Measurements from ENCODE around the gene RAB13.

Gene RAB13

DNA sequence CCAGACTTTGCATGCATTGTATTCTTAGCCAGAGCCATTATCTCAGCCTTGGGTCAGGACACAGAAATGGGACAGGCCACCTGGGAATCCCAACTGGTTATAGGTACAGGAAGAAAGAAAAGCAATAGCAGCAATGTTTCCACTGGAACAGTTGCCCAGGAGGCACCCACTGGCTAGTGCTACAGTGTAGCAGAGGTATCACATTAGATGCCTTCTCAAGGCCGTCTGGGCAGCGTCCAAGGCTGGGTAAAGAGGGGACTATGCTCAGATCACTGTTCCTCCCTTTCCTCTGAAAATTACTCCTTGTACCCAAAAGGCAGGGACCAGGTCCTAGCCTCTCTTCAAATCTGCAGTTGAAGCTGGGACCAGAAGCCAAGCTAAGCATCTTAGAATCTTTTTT lies 15.8 kb downstream of the RAB13 start:
- Histone ChIP-seq H3K4me1 (ENCODE audit: control extremely low read depth in 1 of 4, control insufficient read depth in 4 of 4, insufficient read depth in 4 of 4, low read length in 3 of 4) (peaks cover 4 to 45% (median 33%) of the 10 kb centered on the region in 4 experiments), H3K36me3 (ENCODE audit: control insufficient read depth in 4 of 4, insufficient read depth in 4 of 4, low read length in 3 of 4) (peaks cover 11 to 33% (median 22%) of the 10 kb centered on the region in 4 experiments), H3K4me3 (ENCODE audit: control insufficient read depth in 1 of 7, extremely low read depth in 1 of 7, insufficient read depth in 4 of 7, low read depth in 2 of 7, low read length in 6 of 7) (no peak overlapping the region), H3K9me3 (ENCODE audit: control extremely low read depth in 1 of 5, control insufficient read depth in 4 of 5, insufficient read depth in 2 of 5, low read depth in 1 of 5, low read length in 4 of 5) (no peaks in the 10 kb centered on the region), H3K27ac (ENCODE audit: insufficient read depth in 1 of 2, low read depth in 1 of 2, low read length in 2 of 2, poor library complexity in 1 of 2, severe bottlenecking in 2 of 2) (no peak overlapping the region), H3K27me3 (replicated peaks in 2 of 5; ENCODE audit: control insufficient read depth in 4 of 5, insufficient read depth in 5 of 5, low read length in 4 of 5) (no peaks in the 10 kb centered on the region)
- ChIA-PET CTCF (interaction anchor here (9.1 kb wide), 1 partner anchor 16 kb away, joined by 65 read pairs; the partner anchor contains the start of gene RAB13), POLR2A (no interaction called here)
- 95% methylated on average over 2 of the region's 2 CpGs for WGBS (ENCODE audit: insufficient coverage)
- DNase-seq, result no peak

DNA sequence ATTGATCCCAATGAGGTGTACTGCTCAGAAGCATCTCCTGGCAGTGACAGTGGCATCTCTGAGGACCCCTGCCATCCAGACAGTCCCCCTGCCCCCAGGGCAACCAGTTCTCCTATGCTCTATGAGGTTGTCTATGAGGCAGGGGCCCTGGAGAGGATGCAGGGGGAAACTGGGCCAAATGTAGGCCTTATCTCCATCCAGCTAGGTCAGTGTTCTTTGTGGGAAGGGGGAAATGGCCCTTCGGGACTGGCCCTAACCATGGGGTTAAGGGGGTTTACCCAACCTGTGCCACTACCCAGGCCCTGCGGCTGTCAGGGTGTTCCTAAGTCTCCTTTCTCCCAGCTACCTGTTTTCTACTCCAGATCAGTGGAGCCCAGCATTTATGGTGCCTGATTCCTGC lies 17.2 kb downstream of the RAB13 start:
- ChIA-PET CTCF (interaction anchor here (1.0 to 5.1 kb wide), 5 partner anchors 8 to 54 kb away, joined by 3 to 47 read pairs (median 29); partner anchors contain the start of genes DENND4B, JTB and RAB13), POLR2A (interaction anchor here (0.9 to 3.3 kb wide), 2 partner anchors 8 to 12 kb away, joined by 3 to 25 read pairs; partner anchors contain the start of gene JTB)
- 80% methylated on average over 2 of the region's 2 CpGs for WGBS (ENCODE audit: insufficient coverage)
- H3K27ac ChIP-seq (ENCODE audit: insufficient read depth in 1 of 2, low read depth in 1 of 2, low read length in 2 of 2, poor library complexity in 1 of 2, severe bottlenecking in 2 of 2), result peak overlapping the region in 1 of 2 experiments; percentile 46
- no peaks in the 10 kb centered on the region for H3K27me3 ChIP-seq (replicated peaks in 2 of 5; ENCODE audit: control insufficient read depth in 4 of 5, insufficient read depth in 5 of 5, low read length in 4 of 5)
- no peak for DNase-seq
- H3K4me3 ChIP-seq (ENCODE audit: control insufficient read depth in 1 of 7, extremely low read depth in 1 of 7, insufficient read depth in 4 of 7, low read depth in 2 of 7, low read length in 6 of 7), result peak overlapping the region in 6 of 7 experiments; percentile 85 to 97 (median 86)
- peaks cover 4 to 25% (median 14%) of the 10 kb centered on the region in 4 experiments for H3K36me3 ChIP-seq (ENCODE audit: control insufficient read depth in 4 of 4, insufficient read depth in 4 of 4, low read length in 3 of 4)
- no peaks in the 10 kb centered on the region for H3K9me3 ChIP-seq (ENCODE audit: control extremely low read depth in 1 of 5, control insufficient read depth in 4 of 5, insufficient read depth in 2 of 5, low read depth in 1 of 5, low read length in 4 of 5)
- H3K4me1 ChIP-seq (ENCODE audit: control extremely low read depth in 1 of 4, control insufficient read depth in 4 of 4, insufficient read depth in 4 of 4, low read length in 3 of 4), result peaks cover 4 to 52% (median 40%) of the 10 kb centered on the region in 4 experiments

DNA sequence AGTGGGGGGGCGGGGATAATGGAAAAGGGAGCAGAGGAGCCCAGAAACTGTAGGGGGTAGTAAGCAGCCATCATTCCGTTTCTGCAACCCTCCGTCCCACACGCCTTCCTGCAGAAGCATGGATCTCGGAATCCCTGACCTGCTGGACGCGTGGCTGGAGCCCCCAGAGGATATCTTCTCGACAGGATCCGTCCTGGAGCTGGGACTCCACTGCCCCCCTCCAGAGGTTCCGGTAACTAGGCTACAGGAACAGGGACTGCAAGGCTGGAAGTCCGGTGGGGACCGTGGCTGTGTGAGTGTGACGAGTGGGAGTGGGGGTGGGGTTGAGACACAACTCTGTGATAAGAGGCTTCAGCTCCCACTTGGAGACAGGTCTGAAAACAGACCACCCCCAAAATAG lies 17.7 kb downstream of the RAB13 start:
- H3K27ac ChIP-seq (ENCODE audit: insufficient read depth in 1 of 2, low read depth in 1 of 2, low read length in 2 of 2, poor library complexity in 1 of 2, severe bottlenecking in 2 of 2), result peak overlapping the region; percentile 46 to 91
- 0% methylated on average over 9 of the region's 13 CpGs for WGBS (ENCODE audit: insufficient coverage)

DNA sequence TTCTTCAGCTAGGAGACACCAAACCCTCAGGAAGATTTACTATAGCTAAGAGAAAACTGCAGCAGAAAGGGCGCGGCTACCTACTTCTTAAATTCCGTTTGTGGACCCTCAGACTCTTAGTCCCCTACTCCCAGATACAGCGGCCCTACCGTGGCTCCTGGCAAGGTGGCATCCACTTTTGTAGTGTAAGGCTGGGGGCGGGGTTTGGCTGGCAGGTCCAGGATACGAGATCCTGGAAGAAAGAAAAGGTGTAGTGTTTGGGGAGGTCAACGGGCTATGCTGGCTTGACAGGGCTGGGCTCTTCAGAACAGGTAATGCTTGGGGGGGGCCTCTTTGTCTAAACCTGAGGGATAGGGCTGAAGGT lies 18.2 kb downstream of the RAB13 start:
- CTCF ChIA-PET, result interaction anchor here (0.8 to 5.1 kb wide), 9 partner anchors 9 to 188 kb away, joined by 3 to 47 read pairs (median 6); partner anchors contain the start of genes CRTC2, DENND4B, JTB and RAB13
- no peaks in the 10 kb centered on the region for H3K27me3 ChIP-seq (replicated peaks in 2 of 5; ENCODE audit: control insufficient read depth in 4 of 5, insufficient read depth in 5 of 5, low read length in 4 of 5)
- WGBS (ENCODE audit: insufficient coverage), result 0% methylated on average over 2 of the region's 8 CpGs
- H3K27ac ChIP-seq (ENCODE audit: insufficient read depth in 1 of 2, low read depth in 1 of 2, low read length in 2 of 2, poor library complexity in 1 of 2, severe bottlenecking in 2 of 2), result peak overlapping the region; percentile 46 to 91
- H3K36me3 ChIP-seq (ENCODE audit: control insufficient read depth in 4 of 4, insufficient read depth in 4 of 4, low read length in 3 of 4), result peaks cover 0 to 15% (median 6%) of the 10 kb centered on the region in 4 experiments
- H3K4me3 ChIP-seq (ENCODE audit: control insufficient read depth in 1 of 7, extremely low read depth in 1 of 7, insufficient read depth in 4 of 7, low read depth in 2 of 7, low read length in 6 of 7), result peak overlapping the region; percentile 81 to 97 (median 86)
- H3K9me3 ChIP-seq (ENCODE audit: control extremely low read depth in 1 of 5, control insufficient read depth in 4 of 5, insufficient read depth in 2 of 5, low read depth in 1 of 5, low read length in 4 of 5), result no peaks in the 10 kb centered on the region
- peaks cover 4 to 59% (median 46%) of the 10 kb centered on the region in 4 experiments for H3K4me1 ChIP-seq (ENCODE audit: control extremely low read depth in 1 of 4, control insufficient read depth in 4 of 4, insufficient read depth in 4 of 4, low read length in 3 of 4)
- DNase-seq, result no peak
- POLR2A ChIA-PET, result interaction anchor here (0.7 to 3.3 kb wide), 8 partner anchors 9 to 82 kb away, joined by 3 to 25 read pairs (median 7); partner anchors contain the start of genes CRTC2, DENND4B, JTB and RPS27

More for the DNA sequence above, 17.7 kb downstream of the RAB13 start:
- POLR2A ChIA-PET, result interaction anchor here (3.3 kb wide), 1 partner anchor 9 kb away, joined by 25 read pairs; the partner anchor contains the start of gene JTB
- Histone ChIP-seq H3K4me3 (ENCODE audit: control insufficient read depth in 1 of 7, extremely low read depth in 1 of 7, insufficient read depth in 4 of 7, low read depth in 2 of 7, low read length in 6 of 7) (peak overlapping the region; percentile 81 to 97 (median 86)), H3K4me1 (ENCODE audit: control extremely low read depth in 1 of 4, control insufficient read depth in 4 of 4, insufficient read depth in 4 of 4, low read length in 3 of 4) (peaks cover 4 to 56% (median 44%) of the 10 kb centered on the region in 4 experiments), H3K9me3 (ENCODE audit: control extremely low read depth in 1 of 5, control insufficient read depth in 4 of 5, insufficient read depth in 2 of 5, low read depth in 1 of 5, low read length in 4 of 5) (no peaks in the 10 kb centered on the region), H3K27me3 (replicated peaks in 2 of 5; ENCODE audit: control insufficient read depth in 4 of 5, insufficient read depth in 5 of 5, low read length in 4 of 5) (no peaks in the 10 kb centered on the region), H3K36me3 (ENCODE audit: control insufficient read depth in 4 of 4, insufficient read depth in 4 of 4, low read length in 3 of 4) (peaks cover 0 to 19% (median 9%) of the 10 kb centered on the region in 4 experiments)
- no peak for DNase-seq
- CTCF ChIA-PET, result interaction anchor here (1.0 to 5.1 kb wide), 6 partner anchors 9 to 188 kb away, joined by 3 to 47 read pairs (median 24); partner anchors contain the start of genes DENND4B, JTB and RAB13

DNA sequence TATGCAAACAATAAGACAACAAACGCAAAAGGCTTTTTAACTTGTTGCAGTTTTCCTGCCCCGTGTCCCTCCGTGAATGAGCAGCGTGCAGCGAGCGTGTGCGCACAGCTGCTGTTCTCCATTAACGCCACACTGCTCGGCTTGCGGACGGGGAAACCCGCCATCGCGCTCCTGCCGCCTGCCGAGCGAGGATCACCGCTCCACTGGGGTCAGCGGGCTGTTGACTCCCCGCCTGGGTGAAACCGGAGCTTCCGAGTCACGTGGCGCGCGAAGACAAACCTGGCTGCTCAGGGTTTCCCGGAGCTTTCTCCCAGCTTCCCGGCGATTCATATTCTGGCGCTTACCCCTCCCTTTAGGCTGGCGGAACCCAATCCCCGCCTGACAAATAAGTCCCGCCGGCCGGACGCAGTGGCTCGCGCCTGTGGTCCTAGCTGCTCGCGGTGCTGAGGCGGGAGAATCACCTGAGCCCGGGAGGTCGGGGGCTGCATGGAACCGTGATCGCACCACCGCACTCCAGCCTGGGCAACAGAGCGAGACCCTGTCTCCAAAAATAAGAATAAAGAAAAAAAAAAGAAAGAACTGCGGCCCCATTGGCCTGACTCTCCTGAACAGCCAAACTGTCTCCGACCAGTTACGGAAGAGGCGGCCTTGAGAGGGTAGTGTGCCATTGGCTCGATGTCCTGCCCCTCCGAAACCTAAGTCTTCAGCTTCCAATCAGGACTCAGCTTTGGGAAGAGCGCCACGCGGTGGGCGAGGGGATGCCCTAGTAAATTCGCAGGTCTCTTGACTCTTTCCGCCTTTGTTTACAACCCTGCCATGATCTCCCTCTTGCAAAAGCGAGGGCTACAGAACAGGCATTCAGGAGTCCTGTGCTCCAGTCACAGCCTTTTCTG lies 18.8 kb downstream of the RAB13 start, which contains the start of gene CREB3L4:
CREB3L4 (plus strand) TSS at position 796 of the 893 bp plus-strand sequence. CDS start 624 bp downstream, outside the sequence.
- H3K4me3 ChIP-seq (ENCODE audit: control insufficient read depth in 1 of 7, extremely low read depth in 1 of 7, insufficient read depth in 4 of 7, low read depth in 2 of 7, low read length in 6 of 7), result peak within 1 kb of the TSS; percentile 81 to 97 (median 86)
- ChIA-PET CTCF (interaction anchor here (0.8 to 5.1 kb wide), 10 partner anchors 9 to 187 kb away, joined by 3 to 47 read pairs (median 6); partner anchors contain the start of genes CRTC2, DENND4B, JTB and RAB13), POLR2A (interaction anchor here (0.6 to 3.3 kb wide), 11 partner anchors 9 to 160 kb away, joined by 3 to 25 read pairs (median 7); partner anchors contain the start of genes CRTC2, DENND4B, GATAD2B and JTB)
- peak within 1 kb of the TSS; percentile 75 to 91 for H3K27ac ChIP-seq (ENCODE audit: insufficient read depth in 1 of 2, low read depth in 1 of 2, low read length in 2 of 2, poor library complexity in 1 of 2, severe bottlenecking in 2 of 2)
- H3K4me1 ChIP-seq (ENCODE audit: control extremely low read depth in 1 of 4, control insufficient read depth in 4 of 4, insufficient read depth in 4 of 4, low read length in 3 of 4), result peaks cover 4 to 61% (median 49%) of the 10 kb centered on the region in 4 experiments
- under 1% methylated on average over 57 of the region's 60 CpGs for whole genome bisulfite sequencing (ENCODE audit: insufficient coverage)
- no peaks in the 10 kb centered on the region for H3K27me3 ChIP-seq (replicated peaks in 2 of 5; ENCODE audit: control insufficient read depth in 4 of 5, insufficient read depth in 5 of 5, low read length in 4 of 5)
- DNase-seq, result peak; percentile 97 to 99 (median 99)
- no peaks in the 10 kb centered on the region for H3K9me3 ChIP-seq (ENCODE audit: control extremely low read depth in 1 of 5, control insufficient read depth in 4 of 5, insufficient read depth in 2 of 5, low read depth in 1 of 5, low read length in 4 of 5)
- peaks cover 0 to 9% (median 2%) of the 10 kb centered on the region in 4 experiments for H3K36me3 ChIP-seq (ENCODE audit: control insufficient read depth in 4 of 4, insufficient read depth in 4 of 4, low read length in 3 of 4)

DNA sequence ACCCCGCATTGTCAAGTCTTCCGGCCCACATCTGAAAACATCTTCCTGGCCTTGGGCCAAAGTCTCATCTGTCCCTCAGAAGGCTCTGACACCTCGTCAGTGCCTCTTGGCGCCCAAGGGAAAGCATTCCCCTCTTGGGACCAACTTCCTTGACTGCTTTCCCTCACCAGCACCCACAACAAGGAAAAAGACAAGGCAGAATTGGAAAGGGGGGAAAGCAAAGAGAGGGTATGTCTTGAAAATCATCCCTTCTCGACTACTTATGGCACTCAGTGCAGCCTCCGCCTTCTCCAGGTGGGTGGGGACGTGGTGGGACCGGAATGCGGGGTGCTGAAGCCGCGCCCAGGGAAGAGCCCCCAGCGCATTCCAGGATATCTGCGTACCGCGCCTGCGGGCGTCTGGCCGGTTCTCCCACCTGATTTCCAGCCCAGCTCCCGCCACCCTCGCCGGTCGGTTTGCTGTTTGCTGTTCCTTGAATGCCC lies 22.2 kb downstream of the RAB13 start:
- Histone ChIP-seq H3K4me1 (ENCODE audit: control extremely low read depth in 1 of 4, control insufficient read depth in 4 of 4, insufficient read depth in 4 of 4, low read length in 3 of 4) (peaks cover 13 to 69% (median 54%) of the 10 kb centered on the region in 4 experiments), H3K27me3 (replicated peaks in 2 of 5; ENCODE audit: control insufficient read depth in 4 of 5, insufficient read depth in 5 of 5, low read length in 4 of 5) (no peaks in the 10 kb centered on the region), H3K4me3 (ENCODE audit: control insufficient read depth in 1 of 7, extremely low read depth in 1 of 7, insufficient read depth in 4 of 7, low read depth in 2 of 7, low read length in 6 of 7) (peak overlapping the region; percentile 49 to 97 (median 87)), H3K36me3 (ENCODE audit: control insufficient read depth in 4 of 4, insufficient read depth in 4 of 4, low read length in 3 of 4) (peaks cover 0 to 29% (median 18%) of the 10 kb centered on the region in 4 experiments), H3K27ac (ENCODE audit: insufficient read depth in 1 of 2, low read depth in 1 of 2, low read length in 2 of 2, poor library complexity in 1 of 2, severe bottlenecking in 2 of 2) (peak overlapping the region; percentile 70 to 88), H3K9me3 (ENCODE audit: control extremely low read depth in 1 of 5, control insufficient read depth in 4 of 5, insufficient read depth in 2 of 5, low read depth in 1 of 5, low read length in 4 of 5) (no peaks in the 10 kb centered on the region)
- ChIA-PET POLR2A (interaction anchor here (1.0 to 3.8 kb wide), 4 partner anchors 18 to 41 kb away, joined by 4 to 17 read pairs (median 6); partner anchors contain the start of genes DENND4B, GATAD2B, RAB13 and RPS27), CTCF (interaction anchor here (1.3 to 3.2 kb wide), 4 partner anchors 8 to 22 kb away, joined by 4 to 15 read pairs (median 10); partner anchors contain the start of genes DENND4B, JTB and RAB13)
- DNase-seq, result no peak
- 0% methylated on average over 19 of the region's 22 CpGs for WGBS (ENCODE audit: insufficient coverage)
